ENCODE data around the gene NEIL1.

The NEIL1 gene

DNA sequence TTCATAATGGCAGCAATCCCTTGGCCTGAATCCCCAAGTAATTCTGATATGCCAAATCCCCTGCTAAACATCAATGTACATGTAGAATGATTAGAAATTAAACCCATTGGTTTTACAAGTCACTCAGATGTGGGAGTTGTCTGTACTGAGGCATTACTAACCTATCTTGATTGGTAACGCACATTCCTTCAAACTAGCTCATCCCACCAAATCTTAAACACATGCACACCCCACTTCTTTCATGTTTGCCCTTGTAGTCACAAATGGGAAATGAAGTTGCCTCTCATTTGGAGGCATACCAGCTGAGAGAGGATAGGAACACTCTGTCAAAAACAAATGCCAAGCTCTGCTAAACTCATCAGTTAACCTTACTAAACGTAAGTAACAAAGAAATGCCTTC, 50.7 kb downstream of the NEIL1 start:
- no peak for DNase-seq

DNA sequence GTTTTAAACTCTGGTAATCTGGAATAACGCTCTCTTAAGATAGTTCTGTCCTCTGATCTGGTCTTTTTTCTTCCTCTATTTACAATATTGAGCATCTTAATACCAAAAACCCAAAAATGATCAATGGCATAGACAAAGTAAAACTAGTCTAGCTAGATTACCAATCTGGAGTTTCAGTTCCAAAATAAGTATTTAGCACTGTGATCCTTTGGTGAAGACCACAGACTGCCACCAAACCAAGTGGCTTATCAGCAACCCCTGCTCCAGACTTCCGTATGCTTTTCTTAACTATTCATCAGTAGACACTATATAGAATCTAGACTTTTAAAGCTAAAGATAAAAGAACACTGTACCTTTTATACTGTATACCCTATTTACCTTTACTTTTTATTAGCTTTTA, 57.1 kb downstream of the NEIL1 start:
- DNase-seq = no peak
